Hematopoietic multipotent progenitor cell treated with erythropoietin and hydrocortisone succinate and interleukin-3 and kit ligand, for 15 days (in vitro differentiated cells): Measurements from ENCODE around the gene WWP2.
"Not testable (repeated sequence)": the region's sequence is repeated elsewhere in the genome, so short reads cannot be mapped to it uniquely, and the experiment has no call there.

ENCODE experiments used
- DNase-seq: peaks from one replicate; pipeline ENCODE4 v3.0.0-alpha.2; 2015; ENCODE audit warnings: low spot score

Gene WWP2

DNA sequence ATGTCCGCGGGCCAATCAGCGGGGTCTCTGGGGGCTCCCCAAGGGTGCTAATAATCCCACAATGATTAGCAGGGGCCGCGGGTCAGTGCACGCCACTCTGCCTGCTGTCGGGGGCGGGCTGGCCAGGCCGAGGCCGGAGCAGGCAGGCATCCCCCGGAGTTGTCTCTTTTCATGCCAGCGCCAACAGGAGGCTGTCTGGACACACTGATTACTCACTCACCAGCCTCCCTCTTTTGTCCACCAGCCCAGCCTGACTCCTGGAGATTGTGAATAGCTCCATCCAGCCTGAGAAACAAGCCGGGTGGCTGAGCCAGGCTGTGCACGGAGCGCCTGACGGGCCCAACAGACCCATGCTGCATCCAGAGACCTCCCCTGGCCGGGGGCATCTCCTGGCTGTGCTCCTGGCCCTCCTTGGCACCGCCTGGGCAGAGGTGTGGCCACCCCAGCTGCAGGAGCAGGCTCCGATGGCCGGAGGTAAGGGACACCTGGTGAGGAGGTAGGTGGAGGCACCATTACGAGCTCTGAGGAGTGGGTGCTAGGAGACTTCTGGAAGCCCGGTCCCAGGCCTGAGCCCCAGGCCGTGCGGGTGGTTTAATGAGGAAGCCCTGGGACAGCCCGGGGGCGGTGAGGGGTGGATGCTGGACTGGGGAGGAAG is 189.0 kb downstream of the WWP2 start, which contains the start of gene CLEC18A:
TSS of gene CLEC18A (plus strand) at position 318 of the 655 bp plus-strand sequence. CDS start at position 351, 33 bp downstream.
- not testable (repeated sequence) for DNase-seq

- DNase-seq = not testable (repeated sequence)
Measured at GRCh38 chr16:69951672-69952031, 189.5 kb downstream of the WWP2 start.

DNA sequence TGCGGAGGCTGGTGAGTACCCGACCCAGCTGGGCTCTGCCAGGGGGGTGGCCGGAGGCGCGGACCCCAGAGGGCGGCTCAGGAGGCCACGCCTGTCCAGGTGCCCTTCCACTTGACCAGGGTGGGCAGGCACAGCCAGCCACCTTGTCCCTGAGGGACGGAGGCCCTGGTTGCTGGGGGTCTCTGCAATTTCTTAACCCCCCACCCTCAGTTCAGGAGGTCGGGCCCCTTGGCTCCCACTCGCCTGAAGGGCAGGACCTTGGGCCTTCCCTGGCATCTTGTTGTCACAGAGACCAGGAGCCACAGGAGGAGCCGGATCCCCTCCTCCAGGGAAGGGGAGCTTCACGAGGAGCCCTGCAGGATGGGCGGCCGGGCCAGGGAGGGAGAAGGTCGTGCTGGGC is 190.0 kb downstream of the WWP2 start:
- not testable (repeated sequence) for DNase-seq

GRCh38 chr16:69952572-69953355 is 190.6 kb downstream of the WWP2 start:
- DNase-seq = not testable (repeated sequence)

GRCh38 chr16:69954241-69954640 is 192.1 kb downstream of the WWP2 start:
- DNase-seq = not testable (repeated sequence)

DNA sequence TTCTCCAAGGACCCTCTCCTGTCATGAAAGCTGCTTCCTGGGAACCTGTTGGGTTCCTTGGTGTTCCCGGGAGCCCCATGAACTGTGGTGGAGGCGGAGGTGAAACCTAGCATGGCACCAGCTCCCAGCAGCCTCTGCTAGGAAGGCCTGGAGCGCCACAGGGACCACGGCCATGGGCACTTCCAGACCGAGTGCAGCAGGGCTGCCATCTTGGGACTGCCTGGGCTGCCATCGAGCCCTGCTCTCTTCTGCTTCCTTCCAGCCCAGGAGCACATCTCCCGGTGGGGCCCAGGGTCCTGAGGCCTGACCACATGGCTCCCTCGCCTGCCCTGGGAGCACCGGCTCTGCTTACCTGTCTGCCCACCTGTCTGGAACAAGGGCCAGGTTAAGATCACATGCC is 201.2 kb downstream of the WWP2 start:
- not testable (repeated sequence) for DNase-seq

DNA sequence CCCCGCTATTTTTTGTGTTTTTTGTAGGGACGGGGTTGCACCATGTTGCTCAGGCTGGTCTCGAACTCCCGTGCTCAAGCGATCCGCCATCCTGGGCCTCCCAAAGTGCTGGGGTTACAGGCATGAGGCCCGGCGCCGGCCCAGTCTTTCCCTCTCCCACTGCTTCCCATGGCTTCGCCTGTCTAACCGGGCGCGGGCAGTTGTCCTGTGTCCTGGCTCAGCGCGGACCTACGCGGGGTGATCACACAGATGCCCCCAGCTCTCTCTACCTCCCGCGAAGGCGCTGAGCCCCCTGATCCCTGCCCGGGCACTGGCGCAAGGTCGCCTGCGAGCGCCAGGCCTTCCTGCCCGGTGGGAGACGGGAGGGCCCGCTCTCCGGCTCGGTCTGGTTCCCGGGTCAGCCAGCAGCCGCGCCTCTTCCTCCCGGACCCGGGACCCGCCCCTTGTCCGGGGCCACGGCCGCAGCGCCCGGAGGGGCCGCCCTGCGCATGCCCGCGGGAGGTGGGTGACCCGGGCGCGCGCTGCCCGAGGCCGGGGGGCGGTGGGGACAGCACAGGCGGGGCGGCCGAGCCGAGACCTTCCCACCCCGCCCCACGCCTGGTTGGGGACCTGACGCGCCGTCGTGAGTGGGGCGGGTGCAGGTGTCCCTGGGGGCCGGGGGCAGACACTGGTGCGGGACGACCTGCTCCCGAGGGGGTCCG is 203.0 kb downstream of the WWP2 start:
- DNase-seq = not testable (repeated sequence)

DNA sequence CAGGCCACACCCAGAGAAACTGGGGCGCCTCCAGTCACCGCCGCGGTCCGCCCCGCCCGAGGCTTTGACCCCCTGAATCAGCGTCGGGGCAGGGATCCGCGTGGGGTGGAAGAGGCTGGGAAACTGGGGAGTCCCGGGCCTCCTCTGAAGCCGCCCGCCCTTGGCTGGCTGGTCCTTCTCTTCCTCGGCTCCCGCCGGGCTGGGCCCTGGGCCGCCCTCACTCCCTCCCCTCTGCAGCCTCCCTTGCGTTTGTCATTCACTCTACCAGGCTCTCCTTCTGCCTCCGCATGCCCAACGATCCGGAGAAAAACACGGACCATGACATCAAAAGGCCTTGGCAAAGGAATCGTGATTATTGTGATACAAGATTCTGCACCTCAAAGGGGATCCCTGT is 203.5 kb downstream of the WWP2 start:
- DNase-seq = not testable (repeated sequence)

DNA sequence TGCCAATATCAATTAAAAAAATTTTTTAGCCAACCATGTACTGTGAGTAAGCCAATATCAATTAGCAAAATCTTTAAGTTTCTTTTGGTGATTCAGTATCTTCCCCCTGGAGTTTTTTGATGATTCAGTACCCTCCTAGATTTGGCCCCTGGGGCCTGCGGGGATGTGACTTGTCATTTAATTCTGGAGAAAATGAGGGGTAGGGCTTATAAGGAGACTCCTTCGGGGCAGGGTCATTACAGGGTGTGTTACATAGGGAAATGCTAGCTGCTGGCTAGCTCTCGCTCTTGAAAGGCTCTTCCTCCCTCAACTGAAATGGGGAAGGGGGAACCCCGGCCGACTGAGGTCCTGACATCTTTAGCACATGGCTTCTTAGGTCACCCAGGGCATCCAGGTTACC is 205.6 kb downstream of the WWP2 start:
- not testable (repeated sequence) for DNase-seq

DNA sequence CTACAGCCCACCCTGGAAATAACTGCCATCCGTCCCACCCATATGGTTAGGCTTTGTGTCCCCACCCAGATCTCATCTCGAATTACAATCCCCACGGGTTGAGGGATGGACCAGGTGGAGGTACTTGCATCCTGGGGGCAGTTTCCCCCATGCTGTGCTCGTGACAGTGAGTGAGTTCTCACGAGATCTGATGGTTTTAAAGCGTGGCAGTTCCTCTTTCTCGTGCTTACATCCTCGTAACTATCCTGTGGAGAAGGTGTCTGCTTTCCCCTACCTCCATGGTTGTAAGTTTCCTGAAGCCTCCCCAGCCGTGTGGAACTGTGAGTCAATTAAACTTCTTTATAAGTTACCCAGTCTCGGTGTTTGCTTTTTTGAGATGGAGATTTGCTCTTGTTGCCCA is 206.0 kb downstream of the WWP2 start:
- DNase-seq = not testable (repeated sequence)

DNA sequence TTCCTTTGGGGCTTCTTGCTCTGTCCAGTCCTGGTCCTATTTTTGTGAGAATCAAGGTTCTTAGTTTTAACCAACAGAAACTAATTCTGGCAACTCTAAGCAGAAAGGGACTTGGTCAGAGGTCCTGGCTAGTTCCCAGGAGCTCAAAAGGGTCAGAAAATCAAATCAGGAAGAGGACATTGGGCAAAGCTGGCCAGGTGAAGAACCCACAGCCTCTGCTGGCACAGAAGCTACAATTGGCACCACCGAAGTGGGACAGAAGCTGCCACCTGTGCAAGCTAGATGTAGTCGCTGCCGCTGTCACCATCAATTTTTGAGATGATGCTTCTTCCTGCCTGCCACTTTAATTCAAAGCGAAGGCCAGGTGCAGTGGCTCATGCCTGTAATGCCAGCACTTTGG is 207.5 kb downstream of the WWP2 start:
- DNase-seq = not testable (repeated sequence)

DNA sequence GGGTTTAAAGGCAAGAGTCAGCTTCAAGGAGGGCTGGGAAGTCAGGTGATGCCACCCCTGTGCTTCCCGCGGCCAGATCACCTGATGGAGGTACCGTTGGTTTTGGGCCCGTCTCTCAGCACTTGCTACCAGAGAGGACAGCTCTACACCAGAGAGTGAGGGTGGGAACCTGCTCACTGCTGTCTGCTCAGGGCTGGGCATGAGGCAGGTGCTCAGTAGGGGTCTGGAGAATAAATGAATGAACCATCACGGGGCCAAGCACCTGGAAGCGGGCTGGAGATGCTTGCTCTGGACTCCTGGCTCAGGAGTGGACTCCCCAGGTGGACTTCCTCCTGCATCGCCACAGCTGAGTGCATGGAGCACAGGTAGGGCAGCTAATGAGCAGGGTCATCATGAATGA is 210.0 kb downstream of the WWP2 start:
- not testable (repeated sequence) for DNase-seq

DNA sequence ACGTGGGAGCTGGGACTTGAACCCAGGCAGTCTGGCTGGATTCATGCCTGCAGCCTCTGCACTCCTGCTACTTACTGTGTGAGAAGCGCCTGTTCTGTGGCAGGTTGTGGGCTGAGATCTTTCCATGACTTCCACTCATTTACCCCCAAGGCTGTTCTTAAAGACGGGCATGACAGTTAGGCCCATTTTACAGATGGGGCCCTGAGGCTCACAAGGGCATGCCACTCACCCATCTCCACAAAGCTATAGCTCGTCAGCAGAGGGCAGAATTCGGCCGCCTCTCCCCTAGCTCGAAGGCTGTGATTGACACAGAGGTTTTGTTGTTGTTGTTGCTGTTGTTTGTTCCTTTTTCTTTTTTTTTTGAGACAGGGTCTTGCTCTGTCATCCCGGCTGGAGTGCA is 210.8 kb downstream of the WWP2 start:
- not testable (repeated sequence) for DNase-seq

DNA sequence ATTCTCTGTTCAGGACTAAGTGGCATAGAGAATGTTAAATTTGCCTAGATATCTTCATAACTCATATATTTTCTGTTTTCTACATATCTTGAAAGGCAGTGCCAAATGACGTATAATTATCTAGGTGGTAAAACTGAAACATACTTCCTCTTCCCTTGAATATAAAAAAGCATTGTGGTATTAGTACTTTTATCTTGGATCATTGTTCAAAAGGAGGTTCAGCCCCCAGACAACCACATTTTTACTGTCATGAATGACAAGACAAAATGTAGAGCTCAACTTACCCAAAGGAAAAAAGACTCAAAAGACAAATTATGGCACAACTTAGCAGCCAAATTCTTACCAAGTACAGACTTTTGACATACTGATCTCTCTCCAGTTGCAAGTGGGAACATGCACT is 223.1 kb downstream of the WWP2 start:
- DNase-seq = not testable (repeated sequence)
